ENCODE results near the gene LRRN4CL. TPM values are rescaled to one million over a fixed set of nuclear protein-coding genes. Genes with fewer than 3 reads are reported as not detected.
"Not testable (repeated sequence)": the region's sequence is repeated elsewhere in the genome, so short reads cannot be mapped to it uniquely, and the experiment has no call there.

The LRRN4CL gene
- total and polyA plus RNA-seq, 4 experiments from 2014 or later = 0.11 to 0.12 TPM; not detected in 2

DNA sequence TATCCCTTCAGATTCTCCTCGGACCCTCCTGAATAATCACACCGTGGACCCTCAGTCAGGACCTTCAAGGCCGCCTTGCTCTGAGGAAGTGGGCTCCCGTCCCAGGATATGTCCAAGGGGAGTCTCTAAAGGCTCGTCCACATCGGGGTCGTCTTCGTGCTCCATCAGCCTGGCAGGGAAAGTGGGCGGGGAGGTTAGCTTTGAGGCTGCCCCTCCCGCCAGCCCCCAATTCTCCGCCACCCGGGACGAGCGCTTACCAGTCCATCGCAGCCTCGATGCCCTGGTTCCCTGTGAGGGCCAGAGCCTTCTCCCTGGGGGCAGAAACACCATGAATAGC is 10.9 kb downstream of the LRRN4CL start:
- peak overlapping the region; percentile 87 to 98 (median 92) for H3K4me3 Mint-ChIP-seq
- H3K27ac Mint-ChIP-seq = peak overlapping the region; percentile 86 to 99 (median 95)
- Histone ChIP-seq H3K27ac (ENCODE audit: low read depth, low read length) (peak overlapping the region; percentile 98), H3K27me3 (ENCODE audit: insufficient read depth, low read length) (no peaks in the 10 kb centered on the region), H3K9me3 (ENCODE audit: control insufficient read depth in 1 of 2, low read length in 2 of 2) (no peaks in the 10 kb centered on the region), H3K4me1 (ENCODE audit: insufficient read depth, low read length) (peaks cover 43% of the 10 kb centered on the region), H3K36me3 (ENCODE audit: insufficient read depth, low read length) (peaks cover 15% of the 10 kb centered on the region), H3K4me3 (ENCODE audit: low read length in 2 of 2) (peak overlapping the region; percentile 58 to 95)
- peaks cover 18 to 36% of the 10 kb centered on the region in 2 donors for H3K36me3 Mint-ChIP-seq
- H3K27me3 Mint-ChIP-seq = no peaks in the 10 kb centered on the region
- H3K4me1 Mint-ChIP-seq = peaks cover 17 to 51% (median 34%) of the 10 kb centered on the region in 4 donors
- DNase-seq = no peak
- ChIA-PET CTCF (ENCODE audit: partially characterized antibody) (no interaction called here), POLR2A (ENCODE audit: partially characterized antibody) (interaction anchor here (0.6 to 19.7 kb wide), 10 partner anchors 7 to 178 kb away, joined by 3 to 494 read pairs (median 8); partner anchors contain the start of genes BSCL2, C11orf98, CSKMT and GNG3)
- intact Hi-C loops (cut with micrococcal nuclease) = loop anchor here (2.0 to 5.0 kb wide), 4 partner anchors 14 to 256 kb away; partner anchors contain the start of genes C11orf98, CSKMT and INTS5
- H3K9me3 Mint-ChIP-seq = no peaks in the 10 kb centered on the region

DNA sequence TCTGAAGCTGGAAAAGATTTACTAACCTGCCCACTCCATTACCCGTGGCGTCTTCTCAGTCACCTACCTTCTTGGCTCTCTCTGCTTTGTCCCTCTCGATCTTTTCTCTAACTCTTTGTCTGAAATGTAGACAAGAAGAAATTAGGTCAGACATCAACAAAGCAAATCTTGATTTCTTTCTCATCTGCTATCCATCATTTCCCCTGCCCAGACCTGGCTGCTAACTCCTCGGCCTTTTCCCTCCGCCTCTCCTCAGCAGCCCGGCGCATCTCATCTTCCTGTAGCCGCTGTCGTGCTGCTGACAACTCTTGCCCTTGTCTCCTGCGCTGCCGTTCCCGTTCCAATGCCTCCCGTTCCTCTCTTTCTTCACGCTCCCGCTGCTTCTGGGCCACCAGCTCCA is 11.6 kb downstream of the LRRN4CL start:
- Mint-ChIP-seq H3K4me3 (peak overlapping the region; percentile 87 to 98 (median 92)), H3K27ac (peak overlapping the region; percentile 86 to 99 (median 95)), H3K9me3 (no peaks in the 10 kb centered on the region), H3K4me1 (peaks cover 18 to 58% (median 38%) of the 10 kb centered on the region in 4 donors), H3K27me3 (no peaks in the 10 kb centered on the region), H3K36me3 (peaks cover 18 to 39% of the 10 kb centered on the region in 2 donors)
- Histone ChIP-seq H3K4me3 (ENCODE audit: low read length in 2 of 2) (peak overlapping the region; percentile 17 to 95), H3K36me3 (ENCODE audit: insufficient read depth, low read length) (peaks cover 15% of the 10 kb centered on the region), H3K27me3 (ENCODE audit: insufficient read depth, low read length) (no peaks in the 10 kb centered on the region), H3K27ac (ENCODE audit: low read depth, low read length) (peak overlapping the region; percentile 98), H3K9me3 (ENCODE audit: control insufficient read depth in 1 of 2, low read length in 2 of 2) (no peaks in the 10 kb centered on the region), H3K4me1 (ENCODE audit: insufficient read depth, low read length) (peaks cover 50% of the 10 kb centered on the region)
- ChIA-PET CTCF (ENCODE audit: partially characterized antibody) (interaction anchor here (1.4 to 1.6 kb wide), 2 partner anchors 10 to 13 kb away, joined by 3 to 6 read pairs; partner anchors contain the start of genes C11orf98 and CSKMT), POLR2A (ENCODE audit: partially characterized antibody) (interaction anchor here (1.3 to 19.7 kb wide), 10 partner anchors 11 to 179 kb away, joined by 3 to 494 read pairs (median 5); partner anchors contain the start of genes C11orf98, CSKMT, GANAB and MTA2)
- no peak for DNase-seq
- intact Hi-C loops (cut with micrococcal nuclease) = loop anchor here (2.0 to 5.0 kb wide), 4 partner anchors 13 to 255 kb away; partner anchors contain the start of genes C11orf98, CSKMT and INTS5

DNA sequence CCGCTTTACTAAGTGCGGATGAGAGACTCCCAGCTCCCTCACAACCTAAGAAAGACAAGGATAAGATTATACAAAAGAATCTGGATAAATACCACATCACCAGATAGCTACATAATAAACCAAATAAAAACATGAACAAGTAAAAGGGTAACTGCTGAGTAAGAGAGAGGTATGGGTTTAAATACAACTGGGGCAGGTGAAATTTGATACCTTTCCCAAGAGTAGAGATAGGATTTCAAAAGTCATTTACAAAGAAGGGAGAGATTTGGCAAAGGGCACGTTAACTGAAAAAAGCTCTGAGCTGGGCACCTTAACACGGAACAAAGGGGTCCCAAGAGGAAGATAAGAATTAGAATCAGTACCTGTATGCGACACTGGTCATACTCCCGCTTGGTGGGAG is 12.2 kb downstream of the LRRN4CL start:
- no peaks in the 10 kb centered on the region for H3K9me3 ChIP-seq (ENCODE audit: control insufficient read depth in 1 of 2, low read length in 2 of 2)
- peak overlapping the region; percentile 59 to 98 (median 91) for H3K4me3 Mint-ChIP-seq
- H3K27ac ChIP-seq (ENCODE audit: low read depth, low read length) = peak overlapping the region; percentile 98
- peaks cover 18 to 41% of the 10 kb centered on the region in 2 donors for H3K36me3 Mint-ChIP-seq
- no peaks in the 10 kb centered on the region for H3K27me3 ChIP-seq (ENCODE audit: insufficient read depth, low read length)
- peak overlapping the region; percentile 76 to 99 (median 91) for H3K27ac Mint-ChIP-seq
- POLR2A ChIA-PET (ENCODE audit: partially characterized antibody) = interaction anchor here (0.7 to 19.7 kb wide), 12 partner anchors 11 to 179 kb away, joined by 3 to 494 read pairs (median 5); partner anchors contain the start of genes B3GAT3, C11orf98, CSKMT and GANAB
- peaks cover 56% of the 10 kb centered on the region for H3K4me1 ChIP-seq (ENCODE audit: insufficient read depth, low read length)
- peaks cover 15% of the 10 kb centered on the region for H3K36me3 ChIP-seq (ENCODE audit: insufficient read depth, low read length)
- no peaks in the 10 kb centered on the region for H3K27me3 Mint-ChIP-seq
- intact Hi-C loops (cut with micrococcal nuclease) = loop anchor here (5.0 kb wide), 1 partner anchor 255 kb away; no protein-coding TSS in a partner anchor
- no peak for DNase-seq
- H3K4me3 ChIP-seq (ENCODE audit: low read length in 2 of 2) = no peak overlapping the region
- CTCF ChIA-PET (ENCODE audit: partially characterized antibody) = interaction anchor here (0.8 to 1.6 kb wide), 3 partner anchors 10 to 109 kb away, joined by 3 to 6 read pairs (median 3); partner anchors contain the start of genes C11orf98 and CSKMT
- no peaks in the 10 kb centered on the region for H3K9me3 Mint-ChIP-seq
- H3K4me1 Mint-ChIP-seq = peaks cover 19 to 64% (median 42%) of the 10 kb centered on the region in 4 donors

DNA sequence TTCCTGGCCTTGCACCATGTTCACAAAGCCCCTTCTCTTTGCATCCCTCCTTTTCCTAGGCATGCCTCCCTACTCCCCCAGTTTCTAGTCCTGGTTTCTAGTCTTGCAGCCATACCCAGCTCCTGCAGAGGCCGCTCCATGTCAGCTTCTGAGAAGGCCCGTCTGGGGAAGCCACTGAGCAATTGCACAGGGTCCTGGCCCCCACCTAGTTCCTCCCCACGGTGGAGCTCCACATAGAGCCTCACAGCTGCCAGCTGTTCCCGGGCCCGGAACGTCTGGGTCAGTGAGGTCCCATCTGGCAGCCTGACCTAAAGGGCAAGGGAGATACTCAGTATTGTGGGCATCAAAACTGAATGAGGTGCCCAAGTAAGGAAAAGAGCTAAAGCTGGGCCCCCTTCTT is 12.6 kb downstream of the LRRN4CL start:
- H3K9me3 Mint-ChIP-seq = no peaks in the 10 kb centered on the region
- DNase-seq = no peak

DNA sequence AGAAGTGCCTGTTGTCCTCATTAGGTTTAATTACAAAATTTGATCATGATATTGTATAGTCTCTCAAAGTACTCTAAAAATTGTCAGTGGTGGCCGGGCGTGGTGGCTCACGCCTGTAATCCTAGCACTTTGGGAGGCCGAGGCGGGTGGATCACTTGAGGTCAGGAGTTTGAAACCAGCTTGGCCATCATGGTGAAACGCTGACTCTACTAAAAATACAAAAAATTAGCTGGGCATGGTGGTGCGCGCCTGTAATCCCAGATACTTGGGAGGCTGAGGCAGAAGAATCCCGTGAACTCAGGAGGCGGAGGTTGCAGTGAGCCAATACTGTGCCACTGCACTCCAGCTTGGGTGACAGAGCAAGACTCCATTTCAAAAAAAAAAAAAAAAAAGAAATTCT is 13.9 kb downstream of the LRRN4CL start:
- peaks cover 22 to 52% of the 10 kb centered on the region in 2 donors for H3K36me3 Mint-ChIP-seq
- not testable (repeated sequence) for H3K9me3 Mint-ChIP-seq; H3K27me3 Mint-ChIP-seq; H3K4me3 ChIP-seq (ENCODE audit: low read length in 2 of 2); H3K27me3 ChIP-seq (ENCODE audit: insufficient read depth, low read length); H3K9me3 ChIP-seq (ENCODE audit: control insufficient read depth in 1 of 2, low read length in 2 of 2); H3K27ac ChIP-seq (ENCODE audit: low read depth, low read length); DNase-seq
- peak overlapping the region in 3 of 7 donors; percentile 27 to 72 (median 70) for H3K27ac Mint-ChIP-seq
- H3K36me3 ChIP-seq (ENCODE audit: insufficient read depth, low read length) = peaks cover 15% of the 10 kb centered on the region
- peak overlapping the region in 2 of 8 donors; percentile 30 to 38 for H3K4me3 Mint-ChIP-seq
- CTCF ChIA-PET (ENCODE audit: partially characterized antibody) = interaction anchor here (0.7 to 2.5 kb wide), 5 partner anchors 11 to 290 kb away, joined by 3 to 12 read pairs (median 4); partner anchors contain the start of genes C11orf98, CSKMT and TUT1
- intact Hi-C loops (cut with micrococcal nuclease) = loop anchor here (5.0 kb wide), 1 partner anchor 253 kb away; no protein-coding TSS in a partner anchor
- H3K4me1 Mint-ChIP-seq = peaks cover 20 to 74% (median 46%) of the 10 kb centered on the region in 4 donors
- peaks cover 56% of the 10 kb centered on the region for H3K4me1 ChIP-seq (ENCODE audit: insufficient read depth, low read length)
- POLR2A ChIA-PET (ENCODE audit: partially characterized antibody) = interaction anchor here (1.3 to 19.7 kb wide), 7 partner anchors 9 to 79 kb away, joined by 5 to 494 read pairs (median 45); partner anchors contain the start of genes B3GAT3, C11orf98, CSKMT and GANAB

More for the DNA sequence above, 12.6 kb downstream of the LRRN4CL start:
- peaks cover 19 to 68% (median 44%) of the 10 kb centered on the region in 4 donors for H3K4me1 Mint-ChIP-seq
- ChIA-PET CTCF (ENCODE audit: partially characterized antibody) (interaction anchor here (0.8 to 1.6 kb wide), 3 partner anchors 9 to 110 kb away, joined by 3 to 6 read pairs (median 3); partner anchors contain the start of genes C11orf98 and CSKMT), POLR2A (ENCODE audit: partially characterized antibody) (interaction anchor here (0.7 to 19.7 kb wide), 11 partner anchors 10 to 166 kb away, joined by 3 to 494 read pairs (median 5); partner anchors contain the start of genes B3GAT3, C11orf98, CSKMT and GANAB)
- Histone ChIP-seq H3K36me3 (ENCODE audit: insufficient read depth, low read length) (peaks cover 15% of the 10 kb centered on the region), H3K4me1 (ENCODE audit: insufficient read depth, low read length) (peaks cover 56% of the 10 kb centered on the region), H3K27ac (ENCODE audit: low read depth, low read length) (no peak overlapping the region), H3K4me3 (ENCODE audit: low read length in 2 of 2) (no peak overlapping the region), H3K27me3 (ENCODE audit: insufficient read depth, low read length) (no peaks in the 10 kb centered on the region), H3K9me3 (ENCODE audit: control insufficient read depth in 1 of 2, low read length in 2 of 2) (no peaks in the 10 kb centered on the region)
- peaks cover 19 to 45% of the 10 kb centered on the region in 2 donors for H3K36me3 Mint-ChIP-seq
- intact Hi-C loops (cut with micrococcal nuclease) = loop anchor here (5.0 kb wide), 1 partner anchor 254 kb away; no protein-coding TSS in a partner anchor
- no peaks in the 10 kb centered on the region for H3K27me3 Mint-ChIP-seq
- H3K27ac Mint-ChIP-seq = peak overlapping the region in 6 of 7 donors; percentile 52 to 97 (median 78)
- H3K4me3 Mint-ChIP-seq = peak overlapping the region; percentile 59 to 98 (median 91)

DNA sequence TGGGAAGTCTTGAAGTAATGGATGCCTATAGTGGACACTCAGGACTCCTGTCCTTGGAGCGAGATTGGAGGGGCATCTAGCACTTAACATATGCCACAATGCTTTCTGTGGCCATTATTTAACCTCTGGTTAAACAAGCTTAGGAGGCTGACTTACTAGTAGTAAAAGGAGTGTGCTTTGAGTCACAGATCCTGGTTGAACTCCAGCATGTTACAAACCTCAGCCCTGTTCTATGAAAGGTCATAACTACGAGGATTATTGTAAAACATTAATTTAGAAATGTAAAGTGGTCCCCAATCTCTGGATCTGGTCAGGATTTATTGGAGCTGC is 16.2 kb downstream of the LRRN4CL start:
- peaks cover 22 to 48% of the 10 kb centered on the region in 2 donors for H3K36me3 Mint-ChIP-seq
- H3K9me3 Mint-ChIP-seq = no peaks in the 10 kb centered on the region
- H3K4me1 Mint-ChIP-seq = peaks cover 22 to 78% (median 48%) of the 10 kb centered on the region in 4 donors
- no peaks in the 10 kb centered on the region for H3K9me3 ChIP-seq (ENCODE audit: control insufficient read depth in 1 of 2, low read length in 2 of 2)
- peaks cover 15% of the 10 kb centered on the region for H3K36me3 ChIP-seq (ENCODE audit: insufficient read depth, low read length)
- no peak for DNase-seq
- peaks cover 59% of the 10 kb centered on the region for H3K4me1 ChIP-seq (ENCODE audit: insufficient read depth, low read length)
- no peaks in the 10 kb centered on the region for H3K27me3 ChIP-seq (ENCODE audit: insufficient read depth, low read length)
- CTCF ChIA-PET (ENCODE audit: partially characterized antibody) = interaction anchor here (0.9 to 10.4 kb wide), 5 partner anchors 9 to 81 kb away, joined by 3 to 86 read pairs (median 4); partner anchors contain the start of genes C11orf98, CSKMT and TUT1
- POLR2A ChIA-PET (ENCODE audit: partially characterized antibody) = interaction anchor here (0.6 to 19.7 kb wide), 10 partner anchors 7 to 208 kb away, joined by 3 to 494 read pairs (median 18); partner anchors contain the start of genes B3GAT3, C11orf98, CSKMT and EML3
- H3K27me3 Mint-ChIP-seq = no peaks in the 10 kb centered on the region
- H3K27ac Mint-ChIP-seq = peak overlapping the region in 4 of 7 donors; percentile 22 to 98 (median 86)
- intact Hi-C loops (cut with micrococcal nuclease) = no loop called here
- H3K27ac ChIP-seq (ENCODE audit: low read depth, low read length) = peak overlapping the region; percentile 74
- peak overlapping the region; percentile 25 to 99 (median 76) for H3K4me3 Mint-ChIP-seq
- peak overlapping the region in 1 of 2 donors; percentile 97 for H3K4me3 ChIP-seq (ENCODE audit: low read length in 2 of 2)

All from CD4-positive, alpha-beta memory T cell (primary cell).